HepG2 (cell line): ENCODE data around the gene CCDC88A. TPM values are rescaled to one million over a fixed set of nuclear protein-coding genes. Genes with fewer than 3 reads are reported as not detected.
A peak's percentile ranks its signal among the peaks of the same experiment; 100 is the strongest.

Source experiments
- CBFB ChIP-seq: sonication (generic); formaldehyde crosslinking; IDR thresholded peaks from 2 replicates; pipeline ENCODE4 v1.4.0; 2020; ENCODE audit warnings: missing genetic modification reagents
- DNMT3B ChIP-seq: conservative IDR thresholded peaks from 2 replicates; pipeline ENCODE4 v1.6.1; 2016; ENCODE audit warnings: missing biosample characterization, control low read depth
- E2F1 ChIP-seq: sonication (generic); formaldehyde crosslinking; IDR thresholded peaks from 2 replicates; pipeline ENCODE4 v1.5.0; 2020; ENCODE audit warnings: missing genetic modification reagents
- FOXO1 ChIP-seq: sonication (generic); formaldehyde crosslinking; IDR thresholded peaks from 2 replicates; pipeline ENCODE4 v1.4.0; 2020; ENCODE audit warnings: missing genetic modification reagents
- GMEB1 ChIP-seq: sonication (generic); formaldehyde crosslinking; IDR thresholded peaks from 2 replicates; pipeline ENCODE4 v1.5.1; 2020; ENCODE audit warnings: missing genetic modification reagents, mild to moderate bottlenecking, borderline replicate concordance
- HMG20A ChIP-seq: IDR thresholded peaks from 2 replicates; pipeline ENCODE4 v1.6.1; 2016; ENCODE audit warnings: borderline replicate concordance
- HOXD1 ChIP-seq: sonication (generic); formaldehyde crosslinking; IDR thresholded peaks from 2 replicates; pipeline ENCODE4 v1.5.0; 2020; ENCODE audit warnings: missing genetic modification reagents
- IKZF1 ChIP-seq: fragments of 450-650 bp; IDR thresholded peaks from 2 replicates; pipeline ENCODE4 v1.7.1; 2016
- MYNN ChIP-seq: sonication (generic); formaldehyde crosslinking; IDR thresholded peaks from 2 replicates; pipeline ENCODE4 v1.4.0; 2020; ENCODE audit warnings: mild to moderate bottlenecking, low read depth, missing genetic modification reagents
- NONO ChIP-seq, 2 experiments: fragments of 450-650 bp in 1 of 2; sonication (generic) in 1 of 2; formaldehyde crosslinking in 1 of 2; IDR thresholded peaks in 1 of 2; conservative IDR thresholded peaks in 1 of 2; 2 replicates each; pipeline versions ENCODE4 v1.6.1 to v1.8.0; 2017 to 2022; ENCODE audit warnings: mild to moderate bottlenecking in 1 of 2, missing genetic modification reagents in 1 of 2, moderate library complexity in 1 of 2
- RORA ChIP-seq: sonication (generic); formaldehyde crosslinking; IDR thresholded peaks from 2 replicates; pipeline ENCODE4 v1.5.0; 2020; ENCODE audit warnings: mild to moderate bottlenecking, missing genetic modification reagents, moderate library complexity
- SAP130 ChIP-seq: IDR thresholded peaks from 2 replicates; pipeline ENCODE4 v1.6.1; 2016; ENCODE audit warnings: low read depth
- SNRNP70 ChIP-seq: fragments of 200-400 bp; formaldehyde crosslinking; IDR thresholded peaks from 2 replicates; pipeline ENCODE4 v1.6.1; 2017; ENCODE audit warnings: mild to moderate bottlenecking, low read depth, low read length, moderate library complexity
- WIZ ChIP-seq: sonication (generic); formaldehyde crosslinking; IDR thresholded peaks from 2 replicates; pipeline ENCODE4 v1.5.1; 2020; ENCODE audit warnings: mild to moderate bottlenecking, missing genetic modification reagents
- ZBTB1 ChIP-seq: sonication (generic); formaldehyde crosslinking; IDR thresholded peaks from 2 replicates; pipeline ENCODE4 v1.4.0; 2020; ENCODE audit warnings: missing genetic modification reagents, borderline replicate concordance
- ZBTB14 ChIP-seq: sonication (generic); formaldehyde crosslinking; IDR thresholded peaks from 2 replicates; pipeline ENCODE4 v1.4.0; 2020; ENCODE audit warnings: missing genetic modification reagents
- ZBTB46 ChIP-seq: sonication (generic); formaldehyde crosslinking; IDR thresholded peaks from 2 replicates; pipeline ENCODE4 v1.4.0; 2020; ENCODE audit warnings: mild to moderate bottlenecking, missing genetic modification reagents, borderline replicate concordance
- ZFP62 ChIP-seq: sonication (generic); formaldehyde crosslinking; IDR thresholded peaks from 2 replicates; pipeline ENCODE4 v1.4.0; 2020; ENCODE audit warnings: missing genetic modification reagents
- ZMYM3 ChIP-seq: sonication (generic); formaldehyde crosslinking; IDR thresholded peaks from 2 replicates; pipeline ENCODE4 v1.5.1; 2020; ENCODE audit warnings: mild to moderate bottlenecking, missing genetic modification reagents
- ZNF34 ChIP-seq: sonication (generic); formaldehyde crosslinking; IDR thresholded peaks from 2 replicates; pipeline ENCODE4 v1.4.0; 2020; ENCODE audit warnings: mild to moderate bottlenecking, missing genetic modification reagents, borderline replicate concordance
- ZNF598 ChIP-seq: sonication (generic); formaldehyde crosslinking; IDR thresholded peaks from 2 replicates; pipeline ENCODE4 v1.5.1; 2020; ENCODE audit warnings: mild to moderate bottlenecking, missing genetic modification reagents, borderline replicate concordance
- ZNF660 ChIP-seq: sonication (generic); formaldehyde crosslinking; IDR thresholded peaks from 2 replicates; pipeline ENCODE4 v1.5.1; 2020; ENCODE audit warnings: mild to moderate bottlenecking, low read depth, missing genetic modification reagents, borderline replicate concordance
- ZNF776 ChIP-seq: sonication (generic); formaldehyde crosslinking; IDR thresholded peaks from 2 replicates; pipeline ENCODE4 v1.4.0; 2020; ENCODE audit warnings: mild to moderate bottlenecking, missing genetic modification reagents
- polyA plus RNA-seq, 8 experiments: library from polyadenylated mRNA; depleted of rRNA in 3 of 8; stranded (reverse) in 7 of 8; unstranded in 1 of 8; fragments of >200 nt; fragmentation: Illumina TruSeq in 4 of 8; extraction: Trizol in 4 of 8; gene quantifications; 2 replicates each; pipeline versions ENCODE4 v1.2.1 to v1.2.3, GENCODE V29; 2011 to 2016; ENCODE audit warnings: low read depth in 4 of 8, missing spikeins in 1 of 8, mixed read lengths in 1 of 8; ENCODE audit not compliant: insufficient read depth in 1 of 8
- total RNA-seq, 5 experiments: library from RNA; depleted of rRNA; stranded (reverse); fragments of >200 nt; fragmentation: Illumina TruSeq; extraction: Trizol; gene quantifications; 2 replicates each; pipeline ENCODE4 v1.2.3, GENCODE V29; 2016; ENCODE audit warnings: low read depth in 1 of 5

The CCDC88A gene
- total and polyA plus RNA-seq, 2 of the 13 experiments (the other 11 are each of a cell fraction or from before 2014, with no cell fraction given) = 43.2 to 84.1 TPM

- TF ChIP-seq GMEB1 (CRISPR knock-in tag) (peak; percentile 87; the same call in 1 of the 2 replicates), ZBTB46 (peak; percentile 92; the same call in 1 of the 2 replicates), ZNF660 (CRISPR knock-in tag) (no peak; the same call in 1 of the 2 replicates), NONO (IDR thresholded peaks at IDR 0.05) (no peak), NONO (CRISPR knock-in tag; conservative IDR thresholded peaks at IDR 0.05) (peak; percentile 98), DNMT3B (CRISPR knock-in tag) (peak; percentile 24), ZFP62 (no peak), HMG20A (CRISPR knock-in tag) (peak; percentile 67), MYNN (CRISPR knock-in tag) (peak; percentile 75; the same call in 1 of the 2 replicates), ZNF34 (peak; percentile 96; the same call in 1 of the 2 replicates), ZNF598 (peak; percentile 98), SAP130 (peak; percentile 99), ZBTB14 (peak; percentile 59), WIZ (CRISPR knock-in tag) (peak; percentile 80; the same call in 1 of the 2 replicates), SNRNP70 (no peak), ZNF776 (CRISPR knock-in tag) (peak; percentile 64), IKZF1 (no peak), ZBTB1 (CRISPR knock-in tag) (no peak), HOXD1 (CRISPR knock-in tag) (peak; percentile 86), FOXO1 (peak; percentile 88), RORA (CRISPR knock-in tag) (0 out of 2 replicates have a peak, but pooled peaks have one; percentile 64), CBFB (peak; percentile 95), E2F1 (CRISPR knock-in tag) (peak; percentile 79), ZMYM3 (CRISPR knock-in tag) (peak; percentile 75)
These were observed 150.6 kb downstream of the CCDC88A start, which contains the start of gene MTIF2 (continued) for GRCh38 chr2:55268907-55269644.
